ENCODE data around the gene DCAF12L2.
A peak's percentile ranks its signal among the peaks of the same experiment; 100 is the strongest.
"Not testable (repeated sequence)": the region's sequence is repeated elsewhere in the genome, so short reads cannot be mapped to it uniquely, and the experiment has no call there.

Gene DCAF12L2

GRCh38 chrX:126165721-126166461, at the start of gene DCAF12L2:
Gene DCAF12L2, minus strand, starts transcription at chrX:126166289. Its CDS starts 365 bp downstream, at chrX:126165924.
- no peak for DNase-seq (ENCODE audit: low read depth)
- H3K4me3 ChIP-seq (ENCODE audit: low read depth, low read length) = peak within 1 kb of the TSS; percentile 41

DNA sequence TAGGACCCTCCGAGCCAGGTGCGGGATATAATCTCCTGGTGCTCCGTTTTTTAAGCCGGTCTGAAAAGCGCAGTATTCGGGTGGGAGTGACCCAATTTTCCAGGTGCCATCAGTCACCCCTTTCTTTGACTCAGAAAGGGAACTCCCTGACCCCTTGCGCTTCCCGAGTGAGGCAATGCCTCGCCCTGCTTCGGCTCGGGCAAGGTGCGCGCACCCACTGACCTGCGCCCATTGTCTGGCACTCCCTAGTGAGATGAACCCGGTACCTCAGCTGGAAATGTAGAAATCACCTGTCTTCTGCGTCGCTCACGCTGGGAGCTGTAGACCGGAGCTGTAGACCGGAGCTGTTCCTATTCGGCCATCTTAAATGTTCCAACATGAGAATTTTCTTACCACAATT, 24.8 kb upstream of the DCAF12L2 start:
- H3K4me3 ChIP-seq (ENCODE audit: low read depth, low read length); DNase-seq (ENCODE audit: low read depth): not testable (repeated sequence)

GRCh38 chrX:126177133-126177840, 11.2 kb upstream of the DCAF12L2 start:
- no peak for DNase-seq (ENCODE audit: low read depth)
- H3K4me3 ChIP-seq (ENCODE audit: low read depth, low read length) = no peak overlapping the region

- no peak overlapping the region for H3K4me3 ChIP-seq (ENCODE audit: low read depth, low read length)
- no peak for DNase-seq (ENCODE audit: low read depth)
Measured at GRCh38 chrX:126170720-126171119, 4.6 kb upstream of the DCAF12L2 start.

DNA sequence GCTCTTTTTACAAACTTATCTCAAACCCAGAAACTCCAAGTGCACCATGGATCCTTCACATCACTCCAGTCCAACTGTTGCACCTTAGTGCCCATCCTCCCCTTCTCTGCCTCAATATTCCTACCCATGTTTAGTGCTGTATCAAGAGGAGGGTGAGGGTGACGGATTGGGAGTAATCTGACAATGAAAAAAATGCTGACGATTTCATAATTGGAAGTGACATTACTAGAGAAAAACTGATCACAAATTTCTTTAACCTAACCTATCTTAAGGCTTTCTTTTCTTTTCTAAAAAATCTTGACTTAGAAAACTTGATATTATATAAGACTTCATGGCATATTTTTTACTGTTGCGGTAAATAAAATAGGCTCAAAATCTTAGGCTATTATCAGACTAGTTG, 1.5 kb upstream of the DCAF12L2 start:
- H3K4me3 ChIP-seq (ENCODE audit: low read depth, low read length) = no peak overlapping the region
- DNase-seq (ENCODE audit: low read depth) = no peak

GRCh38 chrX:126165401-126165720, 728 bp downstream of the DCAF12L2 start:
- peak overlapping the region; percentile 23 for H3K4me3 ChIP-seq (ENCODE audit: low read depth, low read length)
- no peak for DNase-seq (ENCODE audit: low read depth)

- DNase-seq (ENCODE audit: low read depth) = no peak
- H3K4me3 ChIP-seq (ENCODE audit: low read depth, low read length) = no peak overlapping the region
Measured at GRCh38 chrX:126164689-126165400, 1.2 kb downstream of the DCAF12L2 start.

DNA sequence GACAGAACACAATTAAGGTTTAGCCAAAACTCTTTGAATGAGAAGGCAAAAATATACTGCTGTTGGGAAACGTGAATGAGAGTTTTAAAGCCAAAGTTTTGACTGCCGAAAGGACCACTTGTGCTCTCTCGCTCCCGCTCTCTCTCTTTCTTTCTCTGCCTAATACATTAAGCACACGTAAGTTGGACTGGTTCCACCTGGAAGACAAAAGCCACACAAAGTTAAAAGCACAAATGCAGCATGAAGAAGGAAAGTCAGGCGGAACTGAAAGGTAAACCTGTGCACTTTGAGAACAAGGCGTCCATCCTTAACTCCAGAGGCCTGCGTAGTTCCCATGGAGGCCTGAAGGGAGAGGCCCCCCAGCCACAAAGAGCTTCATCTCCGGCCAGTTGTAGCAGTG, 1.9 kb downstream of the DCAF12L2 start:
- DNase-seq (ENCODE audit: low read depth) = no peak
- no peak overlapping the region for H3K4me3 ChIP-seq (ENCODE audit: low read depth, low read length)

DNA sequence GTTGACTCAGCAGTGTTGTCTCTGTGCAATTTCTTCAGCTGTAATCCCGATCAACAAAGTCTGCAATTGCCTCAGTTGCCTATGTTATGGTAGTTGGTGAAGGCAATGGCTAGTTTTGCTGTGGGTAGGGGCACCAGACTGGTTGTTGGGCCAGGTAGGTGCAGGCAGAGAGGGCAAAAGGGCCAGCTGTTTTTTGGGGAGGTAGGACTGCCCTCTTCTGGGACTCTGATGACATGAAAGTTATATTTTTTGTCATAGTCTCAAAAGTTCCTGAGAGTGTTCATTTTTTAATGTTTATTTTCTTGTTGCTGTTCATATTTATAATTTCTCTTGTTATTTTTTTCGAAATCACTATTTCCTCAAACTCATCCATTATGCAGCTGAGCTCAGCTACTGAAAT, 25.1 kb downstream of the DCAF12L2 start:
- no peak overlapping the region for H3K4me3 ChIP-seq (ENCODE audit: low read depth, low read length)
- DNase-seq (ENCODE audit: low read depth) = no peak

GRCh38 chrX:126137899-126138298, 28.2 kb downstream of the DCAF12L2 start:
- H3K4me3 ChIP-seq (ENCODE audit: low read depth, low read length) = no peak overlapping the region
- DNase-seq (ENCODE audit: low read depth) = no peak

DNA sequence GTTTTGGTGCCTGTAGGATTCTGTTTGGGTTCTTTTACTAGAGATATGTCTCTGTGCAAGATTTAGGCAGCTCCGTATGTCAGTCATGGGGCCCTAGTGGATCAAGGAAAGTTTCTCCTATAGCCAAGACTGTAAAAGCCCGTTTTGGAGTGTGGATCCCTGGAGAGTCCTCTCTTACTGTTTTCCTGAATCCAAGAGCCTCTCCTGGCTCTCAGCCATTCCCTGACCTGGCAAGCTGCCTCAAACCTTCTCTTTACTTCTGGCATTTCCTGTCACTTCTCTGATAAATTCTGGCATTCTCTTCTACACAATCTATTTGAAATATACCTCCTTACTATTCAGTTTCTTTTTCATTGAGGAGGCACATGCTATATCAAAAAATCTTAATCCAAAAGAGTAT, 41.4 kb downstream of the DCAF12L2 start:
- no peak for DNase-seq (ENCODE audit: low read depth)
- no peak overlapping the region for H3K4me3 ChIP-seq (ENCODE audit: low read depth, low read length)

Measured in skeletal muscle cell (primary cell).